Astrocyte (in vitro differentiated cells and primary cell): ENCODE results near the gene PI16. TPM values are rescaled to one million over a fixed set of nuclear protein-coding genes. Genes with fewer than 3 reads are reported as not detected.

Source experiments
- DNase-seq: peaks from one replicate; pipeline ENCODE4 v3.0.0-alpha.2; 2010; ENCODE audit warnings: low read depth
- FAIRE-seq: peaks from 2 replicates; lab custom pipeline; 2011; peaks lifted over from hg19 to GRCh38; lab: Jason Lieb, UNC
- H2AFZ ChIP-seq: 2 replicates; pipeline ENCODE4 v1.6.0; 2012; ENCODE audit warnings: low read depth, low read length, inconsistent platforms
- H3K27ac ChIP-seq: 2 replicates; pipeline ENCODE4 v1.5.1; 2011; ENCODE audit warnings: low read depth, low read length, inconsistent platforms
- H3K27me3 ChIP-seq: 2 replicates; pipeline ENCODE4 v1.6.0; 2011; ENCODE audit warnings: low read length, inconsistent platforms; ENCODE audit not compliant: insufficient read depth
- H3K36me3 ChIP-seq: 2 replicates; pipeline ENCODE4 v1.5.1; 2011; ENCODE audit warnings: low read length, inconsistent platforms; ENCODE audit not compliant: insufficient read depth
- H3K4me1 ChIP-seq: 2 replicates; pipeline ENCODE4 v1.5.1; 2011; ENCODE audit warnings: low read length, inconsistent platforms; ENCODE audit not compliant: insufficient read depth
- H3K4me2 ChIP-seq: 2 replicates; pipeline ENCODE4 v1.6.0; 2012; ENCODE audit warnings: low read length, inconsistent platforms
- H3K4me3 ChIP-seq: 2 replicates; pipeline ENCODE4 v1.5.1; 2011; ENCODE audit warnings: low read depth, mild to moderate bottlenecking, low read length, inconsistent platforms; ENCODE audit not compliant: insufficient read depth
- H3K79me2 ChIP-seq: 2 replicates; pipeline ENCODE4 v1.6.0; 2012; ENCODE audit warnings: mild to moderate bottlenecking, low read length, inconsistent platforms; ENCODE audit not compliant: insufficient read depth
- H3K9ac ChIP-seq: 2 replicates; pipeline ENCODE4 v1.6.0; 2012; ENCODE audit warnings: mild to moderate bottlenecking, low read length, inconsistent platforms
- H3K9me3 ChIP-seq: 2 replicates; pipeline ENCODE4 v1.5.1; 2012; ENCODE audit warnings: low read depth, mild to moderate bottlenecking, low read length, inconsistent platforms; ENCODE audit not compliant: insufficient read depth
- H4K20me1 ChIP-seq: 2 replicates; pipeline ENCODE4 v1.6.0; 2012; ENCODE audit warnings: low read length, inconsistent platforms; ENCODE audit not compliant: insufficient read depth
- H3K27ac Mint-ChIP-seq: one replicate; pipeline ENCODE4 v1.8.0; 2021; ENCODE audit warnings: mild to moderate bottlenecking, mixed read lengths; ENCODE audit not compliant: unreplicated experiment
- H3K27me3 Mint-ChIP-seq: one replicate; pipeline ENCODE4 v1.8.0; 2021; ENCODE audit warnings: low read depth, mixed read lengths; ENCODE audit not compliant: unreplicated experiment
- H3K36me3 Mint-ChIP-seq: one replicate; pipeline ENCODE4 v1.8.0; 2021; ENCODE audit warnings: low read depth, mixed read lengths; ENCODE audit not compliant: unreplicated experiment
- H3K4me1 Mint-ChIP-seq: one replicate; pipeline ENCODE4 v1.8.0; 2021; ENCODE audit warnings: low read depth, mixed read lengths; ENCODE audit not compliant: unreplicated experiment
- H3K4me3 Mint-ChIP-seq: one replicate; pipeline ENCODE4 v1.8.0; 2021; ENCODE audit warnings: mild to moderate bottlenecking, moderate library complexity, mixed read lengths; ENCODE audit not compliant: unreplicated experiment
- H3K9me3 Mint-ChIP-seq: one replicate; pipeline ENCODE4 v1.8.0; 2021; ENCODE audit warnings: mild to moderate bottlenecking, mixed read lengths; ENCODE audit not compliant: unreplicated experiment
- EZH2 ChIP-seq: IDR thresholded peaks from 2 replicates; pipeline ENCODE4 v1.6.1; 2012; ENCODE audit warnings: mild to moderate bottlenecking, low read length, inconsistent platforms; ENCODE audit not compliant: insufficient read depth
- total RNA-seq: library from RNA; stranded (reverse); gene quantifications from 2 replicates; pipeline ENCODE4 v1.2.1, GENCODE V29; 2021
- TF ChIP-seq, protein P1 (sequence below): IDR thresholded peaks from 2 replicates; pipeline ENCODE4 v1.5.1; 2011; ENCODE audit warnings: low read depth, mild to moderate bottlenecking, inconsistent platforms, low read length, moderate library complexity; ENCODE audit not compliant: insufficient read depth

PI16 gene
- total RNA-seq, 1 donor from 2014 or later: not detected

DNA sequence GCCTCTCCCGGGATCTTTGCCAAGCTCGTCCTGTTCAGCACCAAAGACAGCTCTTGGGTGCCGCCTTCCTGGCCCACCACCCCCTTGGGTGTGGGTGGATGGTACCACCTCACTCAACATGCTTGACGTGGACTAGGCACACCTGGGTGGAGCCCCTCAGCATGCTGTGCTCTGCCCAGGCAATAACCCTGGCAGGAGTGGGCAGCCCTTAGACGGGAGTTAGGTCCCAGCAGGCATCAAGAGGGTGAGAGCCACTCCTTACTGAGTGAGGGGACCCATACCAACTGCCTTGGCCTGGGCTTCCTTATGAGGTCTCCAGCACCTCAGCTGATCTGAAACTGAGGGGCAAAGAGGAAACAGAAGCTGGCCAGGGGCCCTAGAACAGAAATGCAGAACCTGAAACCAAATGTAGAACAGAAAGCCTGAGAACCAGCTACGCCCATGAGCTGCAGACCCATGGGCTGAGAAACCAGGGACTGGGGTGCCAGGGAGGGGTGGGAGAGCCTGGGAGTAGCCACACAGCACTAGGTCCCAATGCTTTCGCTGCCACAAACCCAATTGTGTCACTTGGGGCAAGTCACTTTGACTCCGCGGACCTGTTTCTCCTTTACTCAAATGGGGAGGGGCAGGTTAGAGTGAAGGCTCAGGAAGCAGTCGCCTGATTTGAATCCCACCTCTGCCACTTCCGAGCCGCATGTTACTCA, 53.0 kb downstream of the PI16 start:
- Mint-ChIP-seq H3K27me3 (peaks cover 3% of the 10 kb centered on the region), H3K36me3 (peaks cover 2% of the 10 kb centered on the region), H3K9me3 (no peaks in the 10 kb centered on the region), H3K4me1 (peaks cover 1% of the 10 kb centered on the region), H3K27ac (no peak overlapping the region), H3K4me3 (no peak overlapping the region)
- Histone ChIP-seq H3K79me2 (no peaks in the 10 kb centered on the region), H3K4me1 (no peaks in the 10 kb centered on the region), H3K27ac (no peak overlapping the region), H4K20me1 (no peaks in the 10 kb centered on the region), H3K4me2 (no peak overlapping the region), H3K9ac (no peak overlapping the region), H3K9me3 (no peaks in the 10 kb centered on the region), H3K36me3 (no peaks in the 10 kb centered on the region), H2AFZ (no peak overlapping the region), H3K27me3 (peaks cover 3% of the 10 kb centered on the region), H3K4me3 (no peak overlapping the region)
- DNase-seq (no peak), FAIRE-seq (no peak)
- no peak for TF ChIP-seq EZH2
- TF ChIP-seq, protein P1, sequence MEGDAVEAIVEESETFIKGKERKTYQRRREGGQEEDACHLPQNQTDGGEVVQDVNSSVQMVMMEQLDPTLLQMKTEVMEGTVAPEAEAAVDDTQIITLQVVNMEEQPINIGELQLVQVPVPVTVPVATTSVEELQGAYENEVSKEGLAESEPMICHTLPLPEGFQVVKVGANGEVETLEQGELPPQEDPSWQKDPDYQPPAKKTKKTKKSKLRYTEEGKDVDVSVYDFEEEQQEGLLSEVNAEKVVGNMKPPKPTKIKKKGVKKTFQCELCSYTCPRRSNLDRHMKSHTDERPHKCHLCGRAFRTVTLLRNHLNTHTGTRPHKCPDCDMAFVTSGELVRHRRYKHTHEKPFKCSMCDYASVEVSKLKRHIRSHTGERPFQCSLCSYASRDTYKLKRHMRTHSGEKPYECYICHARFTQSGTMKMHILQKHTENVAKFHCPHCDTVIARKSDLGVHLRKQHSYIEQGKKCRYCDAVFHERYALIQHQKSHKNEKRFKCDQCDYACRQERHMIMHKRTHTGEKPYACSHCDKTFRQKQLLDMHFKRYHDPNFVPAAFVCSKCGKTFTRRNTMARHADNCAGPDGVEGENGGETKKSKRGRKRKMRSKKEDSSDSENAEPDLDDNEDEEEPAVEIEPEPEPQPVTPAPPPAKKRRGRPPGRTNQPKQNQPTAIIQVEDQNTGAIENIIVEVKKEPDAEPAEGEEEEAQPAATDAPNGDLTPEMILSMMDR: no peak

DNA sequence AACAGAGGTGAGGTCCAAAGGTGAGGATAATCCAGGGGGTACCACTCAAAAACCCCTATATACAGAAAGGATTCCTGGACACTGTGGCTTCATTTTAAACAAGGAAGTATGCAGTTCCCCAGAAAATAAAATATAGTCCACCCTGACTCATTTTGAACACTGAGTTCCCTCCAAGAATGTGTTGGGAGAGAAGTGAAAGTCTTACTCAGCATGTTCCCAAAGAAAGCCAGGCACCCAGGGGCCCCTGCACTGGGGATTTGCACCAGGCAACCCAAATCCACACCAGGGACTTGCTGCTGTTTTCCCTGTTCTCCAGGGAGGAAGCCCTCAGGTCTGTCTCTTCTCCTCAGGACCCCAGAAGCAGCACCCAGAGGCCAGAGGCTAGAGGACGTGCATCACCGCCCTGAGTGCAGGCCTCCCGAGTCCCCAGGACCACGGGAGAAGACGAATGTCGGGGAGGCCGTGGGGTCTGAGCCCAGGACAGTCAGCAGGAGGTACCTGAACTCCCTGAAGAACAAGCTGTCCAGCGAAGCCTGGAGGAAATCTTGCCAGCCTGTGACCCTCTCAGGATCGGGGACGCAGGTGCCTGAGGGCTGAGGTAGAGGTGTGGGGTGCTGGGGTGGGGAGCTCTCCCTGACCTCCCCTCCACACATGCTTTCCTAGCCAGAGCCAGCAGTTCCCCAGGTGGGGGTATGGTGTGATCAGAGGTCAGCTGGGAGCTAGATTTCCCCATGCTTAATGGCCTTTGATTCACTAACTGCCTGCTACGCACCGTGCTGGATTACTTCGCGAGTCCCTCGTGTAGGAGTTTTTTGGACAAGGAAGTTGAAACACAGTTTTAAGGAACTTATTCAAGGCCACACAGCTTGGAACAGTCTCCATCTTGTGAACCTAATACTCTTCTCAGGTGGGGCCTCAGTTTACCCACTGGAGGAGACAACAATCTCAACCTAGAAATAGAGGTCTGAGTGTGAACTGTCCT, 54.2 kb downstream of the PI16 start:
- no peak overlapping the region for H3K27ac ChIP-seq
- H3K9ac ChIP-seq: no peak overlapping the region
- no peaks in the 10 kb centered on the region for H3K4me1 ChIP-seq
- FAIRE-seq: no peak
- Mint-ChIP-seq H3K4me1 (peaks cover 1% of the 10 kb centered on the region), H3K27ac (no peak overlapping the region), H3K27me3 (no peaks in the 10 kb centered on the region), H3K9me3 (no peaks in the 10 kb centered on the region), H3K36me3 (peaks cover 2% of the 10 kb centered on the region), H3K4me3 (no peak overlapping the region)
- DNase-seq: no peak
- H2AFZ ChIP-seq: no peak overlapping the region
- no peak for TF ChIP-seq EZH2
- TF ChIP-seq, protein P1: no peak
- no peak overlapping the region for H3K4me3 ChIP-seq
- peaks cover 3% of the 10 kb centered on the region for H3K27me3 ChIP-seq
- H3K4me2 ChIP-seq: no peak overlapping the region
- no peaks in the 10 kb centered on the region for H4K20me1 ChIP-seq
- no peaks in the 10 kb centered on the region for H3K79me2 ChIP-seq
- no peaks in the 10 kb centered on the region for H3K9me3 ChIP-seq
- no peaks in the 10 kb centered on the region for H3K36me3 ChIP-seq
